Cardiac fibroblast (primary cell): ENCODE results near the gene BTBD9.

Source experiments
- DNase-seq, 2 donors: peaks; one replicate each; pipeline versions ENCODE4 v3.0.0 to v3.0.0-alpha.2; 2010; ENCODE audit warnings: low read depth in 2 of 2
- H3K4me3 ChIP-seq, 2 donors: replicated peaks in 1 of 2; 1 replicate in 1 of 2; 2 replicates in 1 of 2; pipeline ENCODE4 v1.5.1; 2011; ENCODE audit warnings: low read depth in 2 of 2, low read length in 2 of 2, mild to moderate bottlenecking in 2 of 2, moderate library complexity in 1 of 2
- TF ChIP-seq, protein P1 (sequence below): IDR thresholded peaks from one replicate; pipeline ENCODE4 v1.5.1; 2011; ENCODE audit warnings: low read depth, mild to moderate bottlenecking, low read length, inconsistent platforms

Gene BTBD9

DNA sequence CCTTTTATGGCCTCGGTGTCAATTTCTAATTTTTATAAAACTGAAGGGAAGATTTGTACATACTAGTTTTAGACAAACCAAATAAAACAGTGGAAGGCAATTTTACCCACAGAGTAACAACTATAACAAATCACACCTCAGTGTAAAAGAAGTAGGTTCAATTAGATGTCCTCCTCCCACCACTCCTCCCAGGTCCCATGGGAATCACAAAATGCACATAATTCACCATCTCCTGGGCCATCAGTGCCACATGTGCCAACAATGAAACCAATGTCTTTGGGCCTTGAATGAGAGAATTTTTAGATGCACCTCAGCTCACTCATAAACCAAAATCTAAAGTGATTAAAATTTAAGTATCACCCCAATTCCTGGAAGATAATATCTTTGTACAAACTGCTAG, 267.8 kb downstream of the BTBD9 start:
- no peak for DNase-seq
- TF ChIP-seq, protein P1, sequence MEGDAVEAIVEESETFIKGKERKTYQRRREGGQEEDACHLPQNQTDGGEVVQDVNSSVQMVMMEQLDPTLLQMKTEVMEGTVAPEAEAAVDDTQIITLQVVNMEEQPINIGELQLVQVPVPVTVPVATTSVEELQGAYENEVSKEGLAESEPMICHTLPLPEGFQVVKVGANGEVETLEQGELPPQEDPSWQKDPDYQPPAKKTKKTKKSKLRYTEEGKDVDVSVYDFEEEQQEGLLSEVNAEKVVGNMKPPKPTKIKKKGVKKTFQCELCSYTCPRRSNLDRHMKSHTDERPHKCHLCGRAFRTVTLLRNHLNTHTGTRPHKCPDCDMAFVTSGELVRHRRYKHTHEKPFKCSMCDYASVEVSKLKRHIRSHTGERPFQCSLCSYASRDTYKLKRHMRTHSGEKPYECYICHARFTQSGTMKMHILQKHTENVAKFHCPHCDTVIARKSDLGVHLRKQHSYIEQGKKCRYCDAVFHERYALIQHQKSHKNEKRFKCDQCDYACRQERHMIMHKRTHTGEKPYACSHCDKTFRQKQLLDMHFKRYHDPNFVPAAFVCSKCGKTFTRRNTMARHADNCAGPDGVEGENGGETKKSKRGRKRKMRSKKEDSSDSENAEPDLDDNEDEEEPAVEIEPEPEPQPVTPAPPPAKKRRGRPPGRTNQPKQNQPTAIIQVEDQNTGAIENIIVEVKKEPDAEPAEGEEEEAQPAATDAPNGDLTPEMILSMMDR = no peak
- no peak overlapping the region for H3K4me3 ChIP-seq

DNA sequence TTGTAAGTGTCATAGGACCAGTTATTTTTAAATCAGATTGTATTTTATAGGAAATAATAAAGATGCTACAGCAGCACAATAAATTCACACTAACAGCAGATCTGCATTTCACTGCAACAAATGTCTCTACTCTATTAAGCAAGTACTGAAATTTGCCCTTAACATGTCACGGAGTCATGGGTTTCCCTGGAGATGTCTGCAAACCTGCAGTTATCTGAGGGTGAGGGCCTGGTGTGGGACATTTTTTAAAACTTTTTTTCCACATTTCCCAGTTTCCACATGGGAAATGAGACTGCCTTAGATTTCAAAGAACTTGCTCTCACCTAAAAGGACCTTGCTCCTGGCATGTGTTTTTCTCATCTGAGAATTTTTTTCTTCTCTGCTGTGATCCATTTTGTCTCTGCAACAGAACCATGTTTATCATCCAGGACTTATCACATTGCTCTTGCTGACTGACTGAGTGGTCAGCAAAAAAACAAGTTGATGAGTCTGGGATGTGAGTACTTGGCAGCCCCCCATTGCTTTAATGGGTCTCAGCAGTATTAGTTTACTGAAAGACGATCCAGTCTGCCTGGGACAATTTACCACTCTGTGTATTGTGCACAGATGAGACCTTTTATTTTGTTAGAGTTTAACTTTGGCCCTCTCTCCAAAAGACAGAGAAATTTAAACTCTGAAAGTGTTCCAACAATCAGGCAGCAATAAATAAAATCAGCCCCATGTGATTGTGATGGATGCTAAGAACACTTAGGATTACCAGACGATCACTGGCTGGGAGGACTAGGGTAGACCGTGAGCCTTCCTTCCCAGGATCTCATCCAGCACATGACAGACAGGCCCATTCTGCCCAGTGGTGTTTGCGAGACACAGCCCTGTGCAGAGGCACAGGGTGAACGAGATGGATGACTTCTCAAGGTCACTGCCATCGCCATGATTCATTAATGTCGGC, 268.8 kb downstream of the BTBD9 start:
- no peak overlapping the region for H3K4me3 ChIP-seq
- DNase-seq = no peak
- TF ChIP-seq, protein P1 = no peak

- TF ChIP-seq, protein P1 = no peak
- DNase-seq = no peak
These were observed 272.5 kb downstream of the BTBD9 start for GRCh38 chr6:38367231-38367630.

GRCh38 chr6:38366234-38366633, 273.5 kb downstream of the BTBD9 start:
- no peak for DNase-seq
- TF ChIP-seq, protein P1 = no peak
- no peak overlapping the region for H3K4me3 ChIP-seq

More at GRCh38 chr6:38367231-38367630, 272.5 kb downstream of the BTBD9 start:
- H3K4me3 ChIP-seq = no peak overlapping the region

- TF ChIP-seq, protein P1 = no peak
- peak in 1 of 2 donors; percentile 22 for DNase-seq
- no peak overlapping the region for H3K4me3 ChIP-seq
These were observed 275.0 kb downstream of the BTBD9 start for GRCh38 chr6:38364775-38365174.

- no peak overlapping the region for H3K4me3 ChIP-seq
- DNase-seq = peak in 1 of 2 donors; percentile 49
- TF ChIP-seq, protein P1 = no peak
These were observed 275.6 kb downstream of the BTBD9 start for GRCh38 chr6:38364127-38364526.
